HG03520 (cell line): ENCODE data around the gene KIAA1328.
"Not testable (repeated sequence)": the region's sequence is repeated elsewhere in the genome, so short reads cannot be mapped to it uniquely, and the experiment has no call there.

ENCODE experiments used
- ATAC-seq: cut with Tn5 transposase; IDR thresholded peaks from one replicate; pipeline ENCODE4 v1.9.1; 2021; ENCODE audit warnings: mild to moderate bottlenecking, moderate library complexity; ENCODE audit not compliant: unreplicated experiment

KIAA1328 gene

GRCh38 chr18:36821681-36822080, 7.2 kb upstream of the KIAA1328 start:
- ATAC-seq = no peak

GRCh38 chr18:36825526-36825925, 3.4 kb upstream of the KIAA1328 start:
- ATAC-seq = no peak

- no peak for ATAC-seq
Observed at GRCh38 chr18:36826556-36826955, 2.4 kb upstream of the KIAA1328 start.

- ATAC-seq = no peak
Observed at GRCh38 chr18:36828157-36828629, 734 bp upstream of the KIAA1328 start.

GRCh38 chr18:36829362-36830157, 633 bp downstream of the KIAA1328 start:
- ATAC-seq = no peak

- ATAC-seq = no peak
Observed at GRCh38 chr18:36830158-36830495, 1.2 kb downstream of the KIAA1328 start.

GRCh38 chr18:36831139-36831538, 2.2 kb downstream of the KIAA1328 start:
- no peak for ATAC-seq

GRCh38 chr18:36833120-36833519, 4.2 kb downstream of the KIAA1328 start:
- ATAC-seq = no peak

- ATAC-seq = no peak
Observed at GRCh38 chr18:36835927-36836326, 7.0 kb downstream of the KIAA1328 start.

- ATAC-seq = no peak
Observed at GRCh38 chr18:36839835-36840234, 10.9 kb downstream of the KIAA1328 start.

- ATAC-seq = no peak
Observed at GRCh38 chr18:36843199-36843598, 14.3 kb downstream of the KIAA1328 start.

- ATAC-seq = no peak
Observed at GRCh38 chr18:36843784-36844183, 14.9 kb downstream of the KIAA1328 start.

GRCh38 chr18:36848609-36849008, 19.7 kb downstream of the KIAA1328 start:
- no peak for ATAC-seq

- ATAC-seq = no peak
Observed at GRCh38 chr18:36849288-36850006, 20.5 kb downstream of the KIAA1328 start.

- ATAC-seq = no peak
Observed at GRCh38 chr18:36850527-36851201, 21.7 kb downstream of the KIAA1328 start.

- ATAC-seq = no peak
Observed at GRCh38 chr18:36851202-36851590, 22.3 kb downstream of the KIAA1328 start.

GRCh38 chr18:36856815-36857214, 27.9 kb downstream of the KIAA1328 start:
- no peak for ATAC-seq

GRCh38 chr18:36862182-36862581, 33.3 kb downstream of the KIAA1328 start:
- ATAC-seq = no peak

- ATAC-seq = no peak
Observed at GRCh38 chr18:36867056-36867455, 38.1 kb downstream of the KIAA1328 start.

- no peak for ATAC-seq
Observed at GRCh38 chr18:36871801-36872200, 42.9 kb downstream of the KIAA1328 start.

- ATAC-seq = no peak
Observed at GRCh38 chr18:36872329-36872728, 43.4 kb downstream of the KIAA1328 start.

GRCh38 chr18:36873826-36874225, 44.9 kb downstream of the KIAA1328 start:
- ATAC-seq = not testable (repeated sequence)
